ENCODE results near the gene UHRF1.

DNA sequence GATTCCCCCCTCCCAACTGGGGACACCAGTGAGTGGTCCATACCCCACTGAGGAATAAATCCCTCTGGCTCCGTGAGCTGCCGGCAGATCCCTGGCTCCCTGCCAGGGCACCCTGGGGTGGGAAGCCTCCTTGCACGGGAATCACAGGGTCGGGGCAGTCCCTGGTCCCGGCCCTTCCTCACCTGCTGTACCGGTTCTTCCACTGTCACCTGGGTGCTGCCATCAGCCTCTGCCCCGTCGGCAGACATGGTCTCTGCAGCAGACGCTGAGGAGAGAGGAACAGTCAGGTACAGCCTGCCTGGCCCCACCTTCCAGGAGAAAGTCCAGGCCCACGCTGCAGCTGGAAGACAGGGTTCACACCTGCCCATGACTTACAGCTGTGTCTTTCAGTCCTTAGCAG, 48.2 kb upstream of the UHRF1 start:
- TF ChIP-seq, protein P1, sequence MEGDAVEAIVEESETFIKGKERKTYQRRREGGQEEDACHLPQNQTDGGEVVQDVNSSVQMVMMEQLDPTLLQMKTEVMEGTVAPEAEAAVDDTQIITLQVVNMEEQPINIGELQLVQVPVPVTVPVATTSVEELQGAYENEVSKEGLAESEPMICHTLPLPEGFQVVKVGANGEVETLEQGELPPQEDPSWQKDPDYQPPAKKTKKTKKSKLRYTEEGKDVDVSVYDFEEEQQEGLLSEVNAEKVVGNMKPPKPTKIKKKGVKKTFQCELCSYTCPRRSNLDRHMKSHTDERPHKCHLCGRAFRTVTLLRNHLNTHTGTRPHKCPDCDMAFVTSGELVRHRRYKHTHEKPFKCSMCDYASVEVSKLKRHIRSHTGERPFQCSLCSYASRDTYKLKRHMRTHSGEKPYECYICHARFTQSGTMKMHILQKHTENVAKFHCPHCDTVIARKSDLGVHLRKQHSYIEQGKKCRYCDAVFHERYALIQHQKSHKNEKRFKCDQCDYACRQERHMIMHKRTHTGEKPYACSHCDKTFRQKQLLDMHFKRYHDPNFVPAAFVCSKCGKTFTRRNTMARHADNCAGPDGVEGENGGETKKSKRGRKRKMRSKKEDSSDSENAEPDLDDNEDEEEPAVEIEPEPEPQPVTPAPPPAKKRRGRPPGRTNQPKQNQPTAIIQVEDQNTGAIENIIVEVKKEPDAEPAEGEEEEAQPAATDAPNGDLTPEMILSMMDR (IDR thresholded peaks at IDR 0.05; ENCODE audit: low read depth, low read length, missing input control) = no peak
- TF ChIP-seq FOXA1 (IDR thresholded peaks at IDR 0.05) (no peak), RAD21 (IDR thresholded peaks at IDR 0.05) (no peak), YY1 (IDR thresholded peaks at IDR 0.05) (no peak), EGR1 (IDR thresholded peaks at IDR 0.05; ENCODE audit: low read depth in 2 of 2) (no peak), JUND (IDR thresholded peaks at IDR 0.05) (no peak), GABPA (IDR thresholded peaks at IDR 0.05 in 1 of 2, conservative IDR thresholded peaks at IDR 0.05 in 1 of 2) (no peak)
- TF ChIP-seq, protein P2, sequence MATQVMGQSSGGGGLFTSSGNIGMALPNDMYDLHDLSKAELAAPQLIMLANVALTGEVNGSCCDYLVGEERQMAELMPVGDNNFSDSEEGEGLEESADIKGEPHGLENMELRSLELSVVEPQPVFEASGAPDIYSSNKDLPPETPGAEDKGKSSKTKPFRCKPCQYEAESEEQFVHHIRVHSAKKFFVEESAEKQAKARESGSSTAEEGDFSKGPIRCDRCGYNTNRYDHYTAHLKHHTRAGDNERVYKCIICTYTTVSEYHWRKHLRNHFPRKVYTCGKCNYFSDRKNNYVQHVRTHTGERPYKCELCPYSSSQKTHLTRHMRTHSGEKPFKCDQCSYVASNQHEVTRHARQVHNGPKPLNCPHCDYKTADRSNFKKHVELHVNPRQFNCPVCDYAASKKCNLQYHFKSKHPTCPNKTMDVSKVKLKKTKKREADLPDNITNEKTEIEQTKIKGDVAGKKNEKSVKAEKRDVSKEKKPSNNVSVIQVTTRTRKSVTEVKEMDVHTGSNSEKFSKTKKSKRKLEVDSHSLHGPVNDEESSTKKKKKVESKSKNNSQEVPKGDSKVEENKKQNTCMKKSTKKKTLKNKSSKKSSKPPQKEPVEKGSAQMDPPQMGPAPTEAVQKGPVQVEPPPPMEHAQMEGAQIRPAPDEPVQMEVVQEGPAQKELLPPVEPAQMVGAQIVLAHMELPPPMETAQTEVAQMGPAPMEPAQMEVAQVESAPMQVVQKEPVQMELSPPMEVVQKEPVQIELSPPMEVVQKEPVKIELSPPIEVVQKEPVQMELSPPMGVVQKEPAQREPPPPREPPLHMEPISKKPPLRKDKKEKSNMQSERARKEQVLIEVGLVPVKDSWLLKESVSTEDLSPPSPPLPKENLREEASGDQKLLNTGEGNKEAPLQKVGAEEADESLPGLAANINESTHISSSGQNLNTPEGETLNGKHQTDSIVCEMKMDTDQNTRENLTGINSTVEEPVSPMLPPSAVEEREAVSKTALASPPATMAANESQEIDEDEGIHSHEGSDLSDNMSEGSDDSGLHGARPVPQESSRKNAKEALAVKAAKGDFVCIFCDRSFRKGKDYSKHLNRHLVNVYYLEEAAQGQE (IDR thresholded peaks at IDR 0.05) = no peak
- TF ChIP-seq, protein P3, sequence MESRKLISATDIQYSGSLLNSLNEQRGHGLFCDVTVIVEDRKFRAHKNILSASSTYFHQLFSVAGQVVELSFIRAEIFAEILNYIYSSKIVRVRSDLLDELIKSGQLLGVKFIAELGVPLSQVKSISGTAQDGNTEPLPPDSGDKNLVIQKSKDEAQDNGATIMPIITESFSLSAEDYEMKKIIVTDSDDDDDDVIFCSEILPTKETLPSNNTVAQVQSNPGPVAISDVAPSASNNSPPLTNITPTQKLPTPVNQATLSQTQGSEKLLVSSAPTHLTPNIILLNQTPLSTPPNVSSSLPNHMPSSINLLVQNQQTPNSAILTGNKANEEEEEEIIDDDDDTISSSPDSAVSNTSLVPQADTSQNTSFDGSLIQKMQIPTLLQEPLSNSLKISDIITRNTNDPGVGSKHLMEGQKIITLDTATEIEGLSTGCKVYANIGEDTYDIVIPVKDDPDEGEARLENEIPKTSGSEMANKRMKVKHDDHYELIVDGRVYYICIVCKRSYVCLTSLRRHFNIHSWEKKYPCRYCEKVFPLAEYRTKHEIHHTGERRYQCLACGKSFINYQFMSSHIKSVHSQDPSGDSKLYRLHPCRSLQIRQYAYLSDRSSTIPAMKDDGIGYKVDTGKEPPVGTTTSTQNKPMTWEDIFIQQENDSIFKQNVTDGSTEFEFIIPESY (IDR thresholded peaks at IDR 0.05) = no peak
- TF ChIP-seq, protein P4, sequence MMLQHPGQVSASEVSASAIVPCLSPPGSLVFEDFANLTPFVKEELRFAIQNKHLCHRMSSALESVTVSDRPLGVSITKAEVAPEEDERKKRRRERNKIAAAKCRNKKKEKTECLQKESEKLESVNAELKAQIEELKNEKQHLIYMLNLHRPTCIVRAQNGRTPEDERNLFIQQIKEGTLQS (IDR thresholded peaks at IDR 0.05) = no peak
